GM12872 (cell line): ENCODE data around the gene CENPM.

Experiments used
- CTCF ChIP-seq: IDR thresholded peaks from 3 replicates; pipeline ENCODE4 v1.5.1; 2011; ENCODE audit warnings: low read depth, mild to moderate bottlenecking, low read length, moderate library complexity; ENCODE audit not compliant: insufficient read depth

The CENPM gene

GRCh38 chr22:41925783-41926460 lies 21.0 kb downstream of the CENPM start:
- peak; percentile 78; the same call in 2 of the 3 replicates for TF ChIP-seq CTCF

- TF ChIP-seq CTCF: no peak
Observed at GRCh38 chr22:41923595-41924276, 23.2 kb downstream of the CENPM start.

DNA sequence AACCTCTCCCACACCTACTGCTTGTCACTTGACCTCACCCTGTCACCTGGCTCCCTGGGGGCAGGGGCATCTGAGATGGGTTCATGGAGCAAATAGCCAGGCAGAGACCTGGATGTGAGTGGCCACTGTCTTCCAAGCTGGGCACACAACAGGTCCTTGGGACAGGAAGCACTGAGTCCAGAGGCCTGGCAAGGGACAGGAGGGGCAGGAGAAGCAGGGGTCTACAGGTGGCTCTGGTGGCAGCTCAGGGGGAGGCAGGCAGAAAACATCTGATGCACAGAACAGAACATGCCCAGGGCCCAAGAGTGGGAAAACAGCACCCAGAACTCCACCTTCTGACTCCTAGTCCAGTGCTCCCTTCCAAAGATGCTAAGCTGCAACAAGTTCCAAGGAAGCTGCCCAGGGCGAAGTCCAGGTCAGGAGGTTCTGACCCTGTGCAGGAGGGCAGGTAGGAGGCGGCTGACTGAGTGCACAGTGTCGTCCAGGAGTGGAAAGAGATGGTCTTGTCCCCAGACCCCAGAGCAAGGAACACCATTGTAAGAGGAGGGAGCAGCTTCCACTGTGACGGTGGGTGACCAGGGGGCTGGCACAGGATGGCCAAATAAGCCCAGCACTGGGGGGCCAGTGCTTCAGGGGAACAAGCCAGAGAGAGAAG lies 23.9 kb downstream of the CENPM start:
- TF ChIP-seq CTCF: no peak

- TF ChIP-seq CTCF: no peak
Observed at GRCh38 chr22:41922328-41922727, 24.6 kb downstream of the CENPM start.

DNA sequence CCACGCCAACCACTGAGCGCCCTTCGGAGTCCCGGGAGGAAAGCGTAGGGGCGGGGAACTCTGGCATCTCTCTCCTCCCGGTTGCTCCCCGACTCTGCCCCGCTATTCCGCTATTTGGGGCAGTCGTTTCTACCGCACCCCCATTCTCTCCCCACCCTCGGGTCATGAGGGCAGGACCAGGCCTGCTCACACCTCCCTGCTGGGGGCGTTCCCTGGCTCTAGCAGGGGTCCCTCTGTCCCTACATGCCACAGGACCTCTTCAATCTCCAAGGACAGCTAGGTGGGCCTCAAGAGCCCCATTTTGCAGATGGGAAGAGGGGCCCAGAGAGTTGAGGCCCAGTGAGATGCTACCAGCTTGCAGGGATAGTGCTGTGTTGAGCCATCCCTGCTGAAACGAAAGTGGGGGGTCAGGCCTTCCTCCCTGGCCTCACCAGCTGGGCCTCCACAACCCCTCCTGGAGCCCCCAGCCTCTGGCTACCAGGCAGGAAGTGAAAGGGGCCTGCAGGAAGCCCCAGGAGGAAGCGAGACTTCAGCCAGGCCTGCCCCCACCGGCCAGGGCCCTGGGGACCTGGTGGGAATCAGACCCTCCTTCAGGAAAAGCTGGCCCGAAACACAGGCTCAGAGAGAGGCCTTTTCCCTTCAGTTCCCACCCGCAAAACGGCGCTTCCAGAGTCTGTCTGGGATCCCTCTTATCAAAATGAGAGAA lies 26.5 kb downstream of the CENPM start:
- TF ChIP-seq CTCF: no peak

DNA sequence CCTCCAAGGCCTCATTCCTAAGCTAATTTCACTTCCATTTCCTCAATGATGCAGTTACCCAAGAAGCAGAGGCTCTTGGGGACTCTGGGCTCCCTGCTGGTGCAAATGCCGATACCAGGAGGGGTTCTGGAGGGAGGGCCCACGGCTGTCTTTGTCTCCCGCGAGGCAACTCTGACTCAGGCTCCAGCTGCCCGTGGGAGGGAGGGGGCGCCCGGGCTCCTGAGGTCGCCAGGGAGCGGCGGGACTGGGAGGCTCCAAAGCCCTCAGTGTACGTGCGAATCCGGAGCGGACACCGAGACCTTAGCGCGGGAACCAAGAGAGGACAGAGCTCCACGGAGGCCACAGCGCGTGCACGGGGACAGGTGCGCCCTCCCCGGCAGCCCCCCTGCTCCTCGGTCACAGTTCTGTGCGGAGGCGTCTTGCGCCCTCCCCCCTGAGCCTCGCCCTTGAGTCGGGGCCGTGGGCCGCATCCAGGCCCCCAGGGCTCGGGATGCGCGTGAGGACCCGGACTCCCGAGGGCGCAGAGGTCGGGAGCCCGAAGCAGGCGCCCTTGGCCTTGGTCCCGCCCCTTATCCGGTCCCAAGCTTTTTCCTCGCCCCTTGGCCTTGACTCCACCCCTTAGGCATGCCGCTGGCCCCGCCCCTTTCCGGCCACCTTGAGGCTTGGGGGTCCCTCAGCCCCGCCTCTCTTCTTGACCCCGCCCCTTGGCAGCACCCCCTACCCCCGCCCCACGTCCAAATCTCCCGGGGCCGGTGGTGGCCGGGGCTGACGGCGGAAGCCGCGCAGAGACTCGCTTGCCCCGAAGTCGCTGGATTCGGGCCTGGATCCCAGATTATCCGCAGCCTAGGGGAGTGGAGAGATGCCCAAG lies 27.4 kb downstream of the CENPM start:
- no peak for TF ChIP-seq CTCF
